Astrocyte (in vitro differentiated cells and primary cell): ENCODE results near the gene NUP210.

Experiments used
- EZH2 ChIP-seq: IDR thresholded peaks from 2 replicates; pipeline ENCODE4 v1.6.1; 2012; ENCODE audit warnings: mild to moderate bottlenecking, low read length, inconsistent platforms; ENCODE audit not compliant: insufficient read depth
- TF ChIP-seq, protein P1 (sequence below): IDR thresholded peaks from 2 replicates; pipeline ENCODE4 v1.5.1; 2011; ENCODE audit warnings: low read depth, mild to moderate bottlenecking, inconsistent platforms, low read length, moderate library complexity; ENCODE audit not compliant: insufficient read depth

DNA sequence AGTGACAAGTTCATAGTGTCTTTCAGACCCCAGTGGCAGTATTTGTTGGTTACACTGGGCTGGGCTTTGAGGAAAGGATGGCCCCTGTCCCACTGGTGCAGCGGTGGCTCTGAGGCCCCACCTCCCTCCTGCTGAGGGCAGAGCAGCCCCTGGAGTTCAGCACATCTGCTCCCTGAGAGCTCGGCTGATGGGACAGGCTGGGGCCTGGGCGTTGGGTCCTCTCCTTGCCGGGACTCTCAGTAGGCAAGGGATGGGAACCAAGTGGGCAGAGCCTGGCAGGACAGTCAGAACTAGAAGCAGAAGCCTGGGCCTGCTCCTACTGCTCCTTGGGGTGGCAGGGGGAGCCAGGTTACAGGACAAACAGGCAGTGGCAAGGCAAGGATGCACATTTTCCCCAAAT is 114.5 kb downstream of the NUP210 start:
- TF ChIP-seq, protein P1, sequence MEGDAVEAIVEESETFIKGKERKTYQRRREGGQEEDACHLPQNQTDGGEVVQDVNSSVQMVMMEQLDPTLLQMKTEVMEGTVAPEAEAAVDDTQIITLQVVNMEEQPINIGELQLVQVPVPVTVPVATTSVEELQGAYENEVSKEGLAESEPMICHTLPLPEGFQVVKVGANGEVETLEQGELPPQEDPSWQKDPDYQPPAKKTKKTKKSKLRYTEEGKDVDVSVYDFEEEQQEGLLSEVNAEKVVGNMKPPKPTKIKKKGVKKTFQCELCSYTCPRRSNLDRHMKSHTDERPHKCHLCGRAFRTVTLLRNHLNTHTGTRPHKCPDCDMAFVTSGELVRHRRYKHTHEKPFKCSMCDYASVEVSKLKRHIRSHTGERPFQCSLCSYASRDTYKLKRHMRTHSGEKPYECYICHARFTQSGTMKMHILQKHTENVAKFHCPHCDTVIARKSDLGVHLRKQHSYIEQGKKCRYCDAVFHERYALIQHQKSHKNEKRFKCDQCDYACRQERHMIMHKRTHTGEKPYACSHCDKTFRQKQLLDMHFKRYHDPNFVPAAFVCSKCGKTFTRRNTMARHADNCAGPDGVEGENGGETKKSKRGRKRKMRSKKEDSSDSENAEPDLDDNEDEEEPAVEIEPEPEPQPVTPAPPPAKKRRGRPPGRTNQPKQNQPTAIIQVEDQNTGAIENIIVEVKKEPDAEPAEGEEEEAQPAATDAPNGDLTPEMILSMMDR = no peak
- TF ChIP-seq EZH2 = no peak
